H1 (cell line): ENCODE data around the gene PCED1B. TPM values are rescaled to one million over a fixed set of nuclear protein-coding genes. Genes with fewer than 3 reads are reported as not detected.

Experiments
- CTCF ChIA-PET: fragments of 300-600 bp; sonication (Branson Sonifier 250); formaldehyde crosslinking; loops from one replicate; lab custom pipeline; 2021; ENCODE audit not compliant: partially characterized antibody; lab: Charles Lee
- POLR2A ChIA-PET: fragments of 300-600 bp; sonication (Branson Sonifier 250); formaldehyde crosslinking; loops from one replicate; lab custom pipeline; 2021; ENCODE audit warnings: inconsistent platforms; ENCODE audit not compliant: partially characterized antibody; lab: Charles Lee
- DNase-seq, 2 experiments: peaks; one replicate each; pipeline versions ENCODE4 v3.0.0 to v3.0.0-alpha.2; 2010 to 2022; ENCODE audit warnings: low spot score in 2 of 2, low read depth in 1 of 2, mixed read lengths in 1 of 2
- FAIRE-seq: peaks from 2 replicates; lab custom pipeline; 2011; peaks lifted over from hg19 to GRCh38; lab: Jason Lieb, UNC
- H2AFZ ChIP-seq: 2 replicates; pipeline ENCODE4 v1.8.1; 2012; ENCODE audit warnings: low read length, inconsistent platforms
- H2AK5ac ChIP-seq: 2 replicates; pipeline ENCODE4 v1.6.1; 2013; ENCODE audit warnings: low read depth, low read length
- H2BK120ac ChIP-seq: replicated peaks from 2 replicates; pipeline ENCODE3; 2013; ENCODE audit warnings: low read depth, low read length, inconsistent platforms
- H2BK12ac ChIP-seq: 2 replicates; pipeline ENCODE4 v1.6.1; 2013; ENCODE audit warnings: low read depth, low read length
- H2BK15ac ChIP-seq: 2 replicates; pipeline ENCODE4 v1.6.1; 2013; ENCODE audit warnings: low read length
- H2BK20ac ChIP-seq: 2 replicates; pipeline ENCODE4 v1.6.1; 2013; ENCODE audit warnings: low read length
- H2BK5ac ChIP-seq: 2 replicates; pipeline ENCODE4 v1.6.1; 2013; ENCODE audit warnings: low read depth, low read length
- H3K14ac ChIP-seq: 2 replicates; pipeline ENCODE4 v1.6.1; 2013; ENCODE audit warnings: inconsistent platforms; ENCODE audit not compliant: insufficient read length
- H3K18ac ChIP-seq: 2 replicates; pipeline ENCODE4 v1.6.1; 2013; ENCODE audit warnings: low read length; ENCODE audit errors: extremely low read depth
- H3K23ac ChIP-seq: 2 replicates; pipeline ENCODE4 v1.6.1; 2013; ENCODE audit warnings: inconsistent platforms; ENCODE audit not compliant: insufficient read length
- H3K23me2 ChIP-seq: 2 replicates; pipeline ENCODE4 v1.6.1; 2013; ENCODE audit warnings: low read depth, low read length
- H3K27ac ChIP-seq: 2 replicates; pipeline ENCODE4 v1.6.1; 2011; ENCODE audit warnings: low read depth, low read length, inconsistent platforms
- H3K27me3 ChIP-seq, 4 experiments: replicated peaks in 1 of 4; 1 replicate in 1 of 4; 2 replicates in 3 of 4; pipeline versions ENCODE4 v1.6.1 to v1.8.1; 2011 to 2013; ENCODE audit warnings: low read length in 3 of 4, mild to moderate bottlenecking in 3 of 4, inconsistent platforms in 2 of 4, mixed read lengths in 2 of 4, moderate library complexity in 1 of 4; ENCODE audit not compliant: control insufficient read depth in 3 of 4, insufficient read depth in 3 of 4; ENCODE audit errors: extremely low read depth in 1 of 4
- H3K36me3 ChIP-seq, 4 experiments: 2 replicates each; pipeline versions ENCODE4 v1.6.1 to v1.8.1; 2011 to 2013; ENCODE audit warnings: mild to moderate bottlenecking in 4 of 4, low read length in 3 of 4, moderate library complexity in 2 of 4, control low read depth in 1 of 4, inconsistent platforms in 1 of 4; ENCODE audit not compliant: insufficient read depth in 4 of 4, control insufficient read depth in 2 of 4
- H3K4ac ChIP-seq: replicated peaks from 2 replicates; pipeline ENCODE3; 2013; ENCODE audit warnings: low read length, low read depth, mixed read lengths, inconsistent platforms; ENCODE audit not compliant: insufficient read length
- H3K4me1 ChIP-seq, 4 experiments: replicated peaks in 1 of 4; 1 replicate in 1 of 4; 2 replicates in 3 of 4; pipeline versions ENCODE4 v1.6.1 to v1.8.1; 2011 to 2013; ENCODE audit warnings: low read length in 3 of 4, inconsistent platforms in 2 of 4, mixed read lengths in 1 of 4; ENCODE audit not compliant: insufficient read depth in 4 of 4, control insufficient read depth in 3 of 4
- H3K4me2 ChIP-seq, 2 experiments: 2 replicates each; pipeline versions ENCODE4 v1.6.1 to v1.8.1; 2011 to 2013; ENCODE audit warnings: low read depth in 2 of 2, low read length in 2 of 2, control low read depth in 1 of 2, inconsistent platforms in 1 of 2, mild to moderate bottlenecking in 1 of 2; ENCODE audit not compliant: insufficient read depth in 1 of 2
- H3K4me3 ChIP-seq, 4 experiments: fragments of 200-600, 300-600 bp in 1 of 4; sonication (generic), shearing (Covaris generic), sonication (Bioruptor Twin) in 1 of 4; 2 replicates each; pipeline versions ENCODE4 v1.5.1 to v1.8.1; 2011 to 2016; ENCODE audit warnings: low read length in 4 of 4, low read depth in 3 of 4, control low read depth in 2 of 4, inconsistent platforms in 2 of 4, mild to moderate bottlenecking in 2 of 4, mixed read lengths in 1 of 4, moderate library complexity in 1 of 4; ENCODE audit not compliant: insufficient read depth in 2 of 4; ENCODE audit errors: extremely low read depth in 1 of 4
- H3K56ac ChIP-seq: replicated peaks from 2 replicates; pipeline ENCODE3; 2013; ENCODE audit warnings: low read depth, mild to moderate bottlenecking, mixed read lengths, low read length, inconsistent platforms; ENCODE audit not compliant: insufficient read length
- H3K79me1 ChIP-seq: 2 replicates; pipeline ENCODE4 v1.6.1; 2013; ENCODE audit warnings: low read depth, low read length, control low read depth
- H3K79me2 ChIP-seq, 2 experiments: 2 replicates each; pipeline versions ENCODE4 v1.6.1 to v1.8.1; 2012 to 2013; ENCODE audit warnings: low read length in 2 of 2, mild to moderate bottlenecking in 2 of 2, inconsistent platforms in 1 of 2; ENCODE audit not compliant: insufficient read depth in 2 of 2, control insufficient read depth in 1 of 2
- H3K9ac ChIP-seq, 4 experiments: replicated peaks in 1 of 4; 1 replicate in 1 of 4; 2 replicates in 3 of 4; pipeline versions ENCODE4 v1.6.1 to v1.8.1; 2011 to 2013; ENCODE audit warnings: low read depth in 3 of 4, low read length in 3 of 4, control low read depth in 2 of 4, mild to moderate bottlenecking in 2 of 4, moderate library complexity in 2 of 4, inconsistent platforms in 1 of 4; ENCODE audit errors: extremely low read depth in 1 of 4
- H3K9me3 ChIP-seq, 2 experiments: 2 replicates each; pipeline versions ENCODE4 v1.6.1 to v1.8.1; 2012 to 2013; ENCODE audit warnings: mild to moderate bottlenecking in 2 of 2, moderate library complexity in 2 of 2, control low read depth in 1 of 2, inconsistent platforms in 1 of 2, low read depth in 1 of 2, low read length in 1 of 2, mixed read lengths in 1 of 2; ENCODE audit not compliant: insufficient read depth in 2 of 2
- H4K20me1 ChIP-seq, 2 experiments: replicated peaks in 1 of 2; 2 replicates each; pipeline versions ENCODE3 to v1.8.1; 2011 to 2013; ENCODE audit warnings: inconsistent platforms in 2 of 2, low read length in 2 of 2, mild to moderate bottlenecking in 1 of 2; ENCODE audit not compliant: insufficient read depth in 2 of 2, control insufficient read depth in 1 of 2
- H4K5ac ChIP-seq: 2 replicates; pipeline ENCODE4 v1.6.1; 2013; ENCODE audit warnings: low read length, low read depth, mixed read lengths, inconsistent platforms; ENCODE audit not compliant: insufficient read length
- H4K8ac ChIP-seq: 2 replicates; pipeline ENCODE4 v1.8.0; 2013; ENCODE audit warnings: mild to moderate bottlenecking, moderate library complexity, low read length, inconsistent platforms; ENCODE audit not compliant: insufficient read depth; ENCODE audit errors: extremely low read depth
- H4K91ac ChIP-seq: replicated peaks from 2 replicates; pipeline ENCODE3; 2013; ENCODE audit warnings: low read length, mixed read lengths, inconsistent platforms; ENCODE audit not compliant: insufficient read length
- CTBP2 ChIP-seq: IDR thresholded peaks from 2 replicates; pipeline ENCODE4 v1.7.0; 2011; ENCODE audit warnings: borderline replicate concordance, mild to moderate bottlenecking, moderate library complexity, mixed read lengths, low read length; ENCODE audit not compliant: insufficient read depth, insufficient read length
- HDAC2 ChIP-seq, 2 experiments: fragments of 300-600 bp in 1 of 2; sonication (generic) in 1 of 2; IDR thresholded peaks; 2 replicates each; pipeline ENCODE4 v1.6.1; 2011 to 2012; ENCODE audit warnings: low read depth in 2 of 2, low read length in 2 of 2, mild to moderate bottlenecking in 2 of 2, moderate library complexity in 2 of 2, borderline replicate concordance in 1 of 2, inconsistent platforms in 1 of 2
- KDM4A ChIP-seq: IDR thresholded peaks from one replicate; pipeline ENCODE4 v1.7.1; 2012; ENCODE audit warnings: low read depth, mild to moderate bottlenecking, moderate library complexity, low read length, inconsistent platforms; ENCODE audit not compliant: severe bottlenecking
- NANOG ChIP-seq: IDR thresholded peaks from 2 replicates; pipeline ENCODE4 v1.6.1; 2011; ENCODE audit warnings: low read length, low read depth, mild to moderate bottlenecking, inconsistent platforms; ENCODE audit not compliant: insufficient read depth, poor library complexity, severe bottlenecking
- PHF8 ChIP-seq: fragments of 200-600 bp; sonication (generic); conservative IDR thresholded peaks from 2 replicates; pipeline ENCODE4 v1.7.1; 2012; ENCODE audit warnings: low read depth, mild to moderate bottlenecking, inconsistent platforms, low read length, moderate library complexity
- POLR2AphosphoS5 ChIP-seq: IDR thresholded peaks from 2 replicates; pipeline ENCODE4 v1.6.1; 2011; ENCODE audit warnings: low read depth, low read length
- RFX5 ChIP-seq: IDR thresholded peaks from 2 replicates; pipeline ENCODE4 v1.6.1; 2011; ENCODE audit warnings: low read depth, low read length, improper control_type of control experiment, borderline replicate concordance
- SIX5 ChIP-seq: IDR thresholded peaks from 2 replicates; pipeline ENCODE4 v1.6.1; 2011; ENCODE audit warnings: mild to moderate bottlenecking, low read depth, low read length
- TAF7 ChIP-seq: optimal IDR thresholded peaks from 2 replicates; pipeline ENCODE3; 2011; ENCODE audit warnings: low read depth, mild to moderate bottlenecking, inconsistent platforms, low read length, moderate library complexity, borderline replicate concordance
- YY1 ChIP-seq: IDR thresholded peaks from 2 replicates; pipeline ENCODE4 v1.6.1; 2011; ENCODE audit warnings: low read depth, mild to moderate bottlenecking, low read length
- WGBS, 2 experiments: shearing (Covaris generic) in 1 of 2; methylation state at CpG; one replicate each; pipeline versions ENCODE4 v1.1.6 to v1.1.7; 2013 to 2015; ENCODE audit warnings: low lambda C conversion rate in 2 of 2, mixed read lengths in 2 of 2, inconsistent platforms in 1 of 2, low coverage in 1 of 2, missing lambda C conversion rate in 1 of 2; ENCODE audit not compliant: insufficient replicate concordance in 2 of 2, insufficient coverage in 1 of 2, insufficient read length in 1 of 2; ENCODE audit errors: extremely low coverage in 1 of 2, missing lambda C conversion rate in 1 of 2; 5-methylcytosine and 5-hydroxymethylcytosine counted together
- polyA plus RNA-seq, 7 experiments: library from polyadenylated mRNA; depleted of rRNA in 3 of 7; stranded (reverse) in 5 of 7; unstranded in 2 of 7; fragments of >200 nt in 5 of 7; fragments of 200-250 nt in 2 of 7; gene quantifications; 1 replicate in 5 of 7; 2 replicates in 1 of 7; 4 replicates in 1 of 7; pipeline versions ENCODE4 v1.2.1 to v1.2.3, GENCODE V29; 2011 to 2013; ENCODE audit warnings: missing spikeins in 2 of 7, mixed read lengths in 2 of 7
- total RNA-seq: library from RNA; stranded (reverse); fragmentation: NEBNext Ultra II Directional; extraction: Animal tissue kit (Norgen Biotek cat#: 25700); gene quantifications from 2 replicates; pipeline ENCODE4 v1.2.1, GENCODE V29; 2021
- TF ChIP-seq, protein P1 (sequence below): IDR thresholded peaks from 2 replicates; pipeline ENCODE4 v1.6.1; 2012; ENCODE audit warnings: low read length, inconsistent platforms

PCED1B gene
- total and polyA plus RNA-seq, 2 of the 8 experiments (the other 6 are each of a cell fraction or from before 2014, with no cell fraction given) = 4.7 to 5.4 TPM

DNA sequence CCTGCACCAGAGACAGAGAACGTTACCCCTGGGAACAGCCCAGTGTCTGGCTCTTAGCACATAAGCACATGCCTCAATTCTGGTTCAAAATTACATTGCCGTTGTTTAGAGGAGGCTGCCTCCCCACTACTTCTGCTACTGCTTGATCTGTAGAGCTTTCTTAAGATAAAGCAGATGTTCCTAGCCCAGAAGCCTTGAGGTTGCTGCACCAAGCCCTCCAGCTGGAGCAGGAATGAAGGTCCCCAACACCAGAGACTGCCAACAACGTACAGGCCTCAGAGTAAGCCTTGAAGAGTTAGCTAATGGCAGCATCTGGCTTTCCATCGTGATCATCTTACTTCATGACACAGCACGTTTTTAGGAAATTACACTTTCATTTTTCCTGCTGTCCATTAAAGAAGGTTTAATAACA is 35.1 kb downstream of the PCED1B start:
- H4K91ac ChIP-seq = no peak overlapping the region
- FAIRE-seq (no peak), DNase-seq (no peak)
- no peaks in the 10 kb centered on the region for H3K27me3 ChIP-seq
- no peaks in the 10 kb centered on the region for H3K9me3 ChIP-seq
- H3K79me1 ChIP-seq = no peaks in the 10 kb centered on the region
- H2BK20ac ChIP-seq = no peak overlapping the region
- H2BK120ac ChIP-seq = no peak overlapping the region
- H2BK12ac ChIP-seq = no peak overlapping the region
- no peaks in the 10 kb centered on the region for H3K79me2 ChIP-seq
- no peak overlapping the region for H2BK15ac ChIP-seq
- H2BK5ac ChIP-seq = no peak overlapping the region
- H3K4me1 ChIP-seq = no peaks in the 10 kb centered on the region
- H3K18ac ChIP-seq = no peak overlapping the region
- H4K8ac ChIP-seq = no peak overlapping the region
- no peak overlapping the region for H3K23ac ChIP-seq
- POLR2A ChIA-PET = no interaction called here
- H2AFZ ChIP-seq = no peak overlapping the region
- CTCF ChIA-PET = no interaction called here
- no peak overlapping the region for H2AK5ac ChIP-seq
- H3K23me2 ChIP-seq = no peaks in the 10 kb centered on the region
- H3K27ac ChIP-seq = no peak overlapping the region
- no peak overlapping the region for H3K4ac ChIP-seq
- no peak overlapping the region for H3K4me3 ChIP-seq
- H3K9ac ChIP-seq = no peak overlapping the region
- 92% methylated on average over 5 of the region's 5 CpGs; no CpG with 5 or more reads in 1 of the 2 experiments for WGBS, 2 experiments
- no peaks in the 10 kb centered on the region for H3K36me3 ChIP-seq
- H4K5ac ChIP-seq = no peak overlapping the region
- H3K4me2 ChIP-seq = no peak overlapping the region
- H3K56ac ChIP-seq = no peak overlapping the region
- H4K20me1 ChIP-seq = no peaks in the 10 kb centered on the region
- H3K14ac ChIP-seq = no peak overlapping the region
- TF ChIP-seq YY1 = no peak
- no peak for TF ChIP-seq SIX5
- TF ChIP-seq, protein P1, sequence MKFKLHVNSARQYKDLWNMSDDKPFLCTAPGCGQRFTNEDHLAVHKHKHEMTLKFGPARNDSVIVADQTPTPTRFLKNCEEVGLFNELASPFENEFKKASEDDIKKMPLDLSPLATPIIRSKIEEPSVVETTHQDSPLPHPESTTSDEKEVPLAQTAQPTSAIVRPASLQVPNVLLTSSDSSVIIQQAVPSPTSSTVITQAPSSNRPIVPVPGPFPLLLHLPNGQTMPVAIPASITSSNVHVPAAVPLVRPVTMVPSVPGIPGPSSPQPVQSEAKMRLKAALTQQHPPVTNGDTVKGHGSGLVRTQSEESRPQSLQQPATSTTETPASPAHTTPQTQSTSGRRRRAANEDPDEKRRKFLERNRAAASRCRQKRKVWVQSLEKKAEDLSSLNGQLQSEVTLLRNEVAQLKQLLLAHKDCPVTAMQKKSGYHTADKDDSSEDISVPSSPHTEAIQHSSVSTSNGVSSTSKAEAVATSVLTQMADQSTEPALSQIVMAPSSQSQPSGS = no peak
- TF ChIP-seq TAF7 = no peak
- no peak for TF ChIP-seq PHF8
- TF ChIP-seq POLR2AphosphoS5 = no peak
- TF ChIP-seq KDM4A = no peak
- no peak for TF ChIP-seq CTBP2
- TF ChIP-seq RFX5 = no peak
- TF ChIP-seq HDAC2 (IDR thresholded peaks at IDR 0.05; ENCODE audit: borderline replicate concordance in 1 of 2, low read depth in 2 of 2, low read length in 2 of 2) = no peak
- no peak for TF ChIP-seq NANOG
